DMS114 treated with DMSO at 0.1 percent for 48 hours (cell line): ENCODE data around the gene PABPN1.
A peak's percentile ranks its signal among the peaks of the same experiment; 100 is the strongest.
"Not testable (repeated sequence)": the region's sequence is repeated elsewhere in the genome, so short reads cannot be mapped to it uniquely, and the experiment has no call there.

ENCODE experiments used
- DNase-seq: peaks from one replicate; lab custom pipeline; 2025; ENCODE audit not compliant: unreplicated experiment; lab: John Stamatoyannopoulos, UW

Gene PABPN1

DNA sequence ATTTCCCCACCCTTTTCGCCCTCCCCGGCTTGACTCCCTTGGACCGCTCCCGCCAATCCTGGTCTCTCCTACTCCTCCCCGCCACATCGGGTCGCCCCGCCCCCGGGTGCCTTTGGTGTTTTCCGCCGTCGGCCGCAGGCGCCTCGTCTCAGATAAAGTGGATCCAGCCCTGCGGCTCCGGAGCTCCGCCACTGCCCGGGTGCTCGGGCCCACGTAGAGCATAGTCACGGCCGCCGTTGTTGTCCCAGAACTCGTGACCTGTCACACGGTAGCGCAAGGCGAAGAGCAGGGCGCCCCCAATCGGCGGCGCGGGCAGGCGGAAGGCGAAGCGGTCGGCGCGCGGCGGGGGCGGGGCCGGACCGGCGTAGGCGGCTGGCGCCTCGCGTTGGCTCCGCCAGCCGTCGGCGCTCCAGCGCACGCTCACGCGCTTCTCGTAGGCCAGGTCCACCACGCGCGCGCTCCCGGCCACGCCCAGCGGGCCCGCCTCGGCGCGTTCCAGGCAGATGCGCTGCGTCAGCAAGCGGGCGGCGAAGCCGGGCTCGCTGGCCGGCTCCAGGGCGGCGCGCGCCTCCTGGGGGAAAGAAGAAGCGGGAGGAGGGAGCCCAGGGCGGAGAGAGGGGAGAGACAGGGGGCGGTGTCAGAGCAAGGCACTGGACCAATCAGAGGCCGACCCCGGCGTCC, 19.8 kb upstream of the PABPN1 start:
- DNase-seq, result peak; percentile 89

DNA sequence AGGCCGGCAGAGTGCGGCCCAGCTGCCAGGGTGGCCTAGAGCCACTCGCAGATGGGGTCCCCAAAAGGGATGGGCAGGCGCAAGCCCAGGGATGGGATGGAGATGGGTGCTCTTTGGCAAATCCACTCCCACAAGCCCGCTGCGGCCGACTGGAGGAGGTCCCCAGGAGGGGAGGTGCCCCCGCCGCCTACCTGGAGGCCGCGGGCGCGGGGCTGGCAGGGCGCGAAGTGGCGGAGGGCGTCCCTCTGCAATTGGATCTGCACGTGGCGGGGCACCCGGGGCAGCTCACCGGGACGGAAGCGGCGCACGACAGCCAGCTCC, 19.3 kb upstream of the PABPN1 start:
- DNase-seq, result no peak

DNA sequence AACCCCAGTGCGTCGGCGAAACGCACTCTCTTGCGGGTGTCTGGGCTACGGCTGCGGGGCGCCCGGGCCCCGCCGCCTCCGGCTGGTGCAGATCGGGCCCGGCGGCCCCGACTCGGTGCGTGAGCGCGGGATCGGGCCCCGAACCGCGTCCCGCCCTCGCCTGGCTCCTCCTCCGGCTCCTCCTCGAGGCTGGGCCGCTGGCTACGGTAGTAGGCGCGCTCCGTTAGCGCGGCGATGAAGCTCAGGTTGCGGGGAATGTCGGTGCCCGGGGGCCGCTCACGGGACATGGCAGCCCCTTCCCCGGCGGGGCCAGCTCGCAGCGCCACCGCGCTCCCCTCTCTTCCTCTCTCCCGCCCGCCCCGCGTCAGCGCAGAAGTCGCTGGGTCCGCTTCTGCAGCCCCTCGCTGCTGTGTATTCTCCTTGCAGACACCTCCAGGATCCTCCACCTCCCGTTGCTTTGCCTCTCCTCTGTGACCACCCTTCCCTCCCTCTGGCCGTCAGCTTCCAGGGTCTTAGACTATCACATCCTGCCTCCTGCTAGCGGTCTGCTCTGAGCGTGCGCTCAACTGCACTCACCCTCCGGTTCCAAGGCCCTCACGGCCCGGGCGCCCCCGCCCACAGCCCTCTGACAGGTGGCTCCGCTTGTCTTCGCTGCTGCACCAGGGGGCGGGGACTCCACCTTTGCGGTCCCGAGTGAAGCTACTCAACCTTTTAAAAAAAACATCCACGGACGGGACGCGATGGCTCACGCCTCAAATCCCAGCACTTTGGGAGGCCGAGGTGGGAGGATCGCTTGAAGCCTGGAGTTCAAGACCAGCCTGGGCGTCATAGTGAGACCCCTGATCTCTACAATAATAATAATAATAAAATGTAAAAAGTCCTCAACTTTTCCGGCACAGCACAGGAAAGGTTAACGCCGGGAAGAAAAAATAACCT, 18.7 kb upstream of the PABPN1 start, which contains the start of gene PPP1R3E:
PPP1R3E (minus strand) TSS at position 570 of the 936 bp plus-strand sequence; CDS start at position 287, 283 bp downstream.
- DNase-seq, result no peak

DNA sequence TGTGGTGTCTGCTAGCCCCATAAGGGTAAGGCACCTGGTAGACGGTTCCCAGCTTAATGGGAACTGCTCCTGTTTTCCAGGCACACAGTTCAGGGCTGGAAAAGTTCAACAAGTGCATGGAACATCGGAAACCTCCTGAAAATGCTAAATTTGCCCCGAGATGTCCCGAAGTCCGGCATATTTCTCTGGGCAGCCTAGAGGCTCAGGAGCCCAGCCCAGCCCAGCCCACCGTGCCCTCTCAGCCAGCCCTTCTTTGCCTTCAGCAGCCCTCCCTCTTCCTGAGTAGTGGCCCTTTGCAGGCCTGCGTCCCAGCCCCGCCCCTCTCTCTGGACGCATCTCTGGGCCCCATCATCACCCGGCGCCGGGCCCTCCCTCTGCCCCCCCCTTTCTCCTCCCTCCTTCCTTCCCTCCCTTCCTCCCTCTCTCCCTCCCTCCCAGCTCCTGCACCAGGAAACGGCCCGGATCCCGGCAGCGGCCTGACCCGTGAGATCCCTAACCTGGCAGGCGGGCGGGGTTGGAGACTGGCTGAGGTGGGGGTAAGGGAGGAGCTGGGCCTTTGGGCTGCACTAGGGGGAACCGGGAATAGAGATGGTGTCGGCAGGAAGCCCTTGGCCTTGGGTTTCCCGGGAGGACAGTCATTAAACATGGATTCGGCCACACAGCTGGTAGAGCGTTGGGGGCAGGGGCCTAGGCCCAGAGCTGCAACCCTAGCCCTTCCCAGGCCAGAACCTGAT, 14.7 kb upstream of the PABPN1 start, which contains the start of gene BCL2L2:
BCL2L2 (plus strand) TSS at position 422 of the 734 bp plus-strand sequence. CDS start 935 bp downstream, outside the sequence.
- peak; percentile 79 for DNase-seq

DNA sequence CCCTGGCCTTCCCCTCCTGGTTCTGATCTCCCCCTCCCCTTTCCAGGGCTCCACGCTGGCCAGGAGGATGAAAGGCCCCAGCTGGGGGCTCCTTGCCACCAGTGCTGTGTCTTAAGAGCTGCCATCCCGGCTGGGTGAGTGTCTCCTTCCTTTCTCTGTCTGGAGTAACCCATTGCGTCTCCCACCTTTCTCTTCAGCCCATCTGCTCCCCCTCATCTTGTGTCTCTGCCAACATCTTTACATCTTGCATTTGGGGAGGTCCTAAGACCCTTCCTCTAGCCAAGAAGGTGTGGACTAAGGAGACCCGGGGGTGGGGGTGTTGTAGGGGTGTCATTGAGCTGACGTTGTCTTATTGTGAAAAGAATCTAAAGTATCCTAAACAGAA, 14.1 kb upstream of the PABPN1 start:
- DNase-seq, result no peak

DNA sequence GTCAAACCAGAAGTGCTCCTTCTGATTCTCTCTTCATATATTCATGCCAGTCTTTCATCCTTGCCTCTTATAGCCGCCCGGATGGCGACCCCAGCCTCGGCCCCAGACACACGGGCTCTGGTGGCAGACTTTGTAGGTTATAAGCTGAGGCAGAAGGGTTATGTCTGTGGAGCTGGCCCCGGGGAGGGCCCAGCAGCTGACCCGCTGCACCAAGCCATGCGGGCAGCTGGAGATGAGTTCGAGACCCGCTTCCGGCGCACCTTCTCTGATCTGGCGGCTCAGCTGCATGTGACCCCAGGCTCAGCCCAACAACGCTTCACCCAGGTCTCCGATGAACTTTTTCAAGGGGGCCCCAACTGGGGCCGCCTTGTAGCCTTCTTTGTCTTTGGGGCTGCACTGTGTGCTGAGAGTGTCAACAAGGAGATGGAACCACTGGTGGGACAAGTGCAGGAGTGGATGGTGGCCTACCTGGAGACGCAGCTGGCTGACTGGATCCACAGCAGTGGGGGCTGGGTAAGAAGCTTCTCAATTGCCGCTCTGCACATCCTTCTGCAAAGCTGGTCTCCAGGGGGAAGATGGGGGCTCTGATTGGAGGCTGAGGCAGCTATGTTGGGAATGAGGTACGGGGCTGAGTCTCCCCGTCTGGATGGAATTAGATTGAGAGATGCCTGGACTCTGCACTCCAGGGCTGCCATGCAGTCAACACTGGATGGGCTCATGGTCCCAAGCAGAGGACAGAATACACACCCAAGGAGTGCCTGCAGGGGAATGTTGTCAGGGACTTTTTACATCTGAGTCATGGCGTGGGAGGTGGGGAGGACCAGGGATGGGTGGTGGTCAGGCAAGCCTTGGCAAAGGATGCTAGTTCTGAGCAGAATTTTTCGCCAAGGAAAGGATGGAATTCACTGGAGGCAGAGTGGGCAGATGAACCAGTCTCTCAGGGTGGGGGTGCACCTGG, 13.3 kb upstream of the PABPN1 start:
- DNase-seq, result no peak

DNA sequence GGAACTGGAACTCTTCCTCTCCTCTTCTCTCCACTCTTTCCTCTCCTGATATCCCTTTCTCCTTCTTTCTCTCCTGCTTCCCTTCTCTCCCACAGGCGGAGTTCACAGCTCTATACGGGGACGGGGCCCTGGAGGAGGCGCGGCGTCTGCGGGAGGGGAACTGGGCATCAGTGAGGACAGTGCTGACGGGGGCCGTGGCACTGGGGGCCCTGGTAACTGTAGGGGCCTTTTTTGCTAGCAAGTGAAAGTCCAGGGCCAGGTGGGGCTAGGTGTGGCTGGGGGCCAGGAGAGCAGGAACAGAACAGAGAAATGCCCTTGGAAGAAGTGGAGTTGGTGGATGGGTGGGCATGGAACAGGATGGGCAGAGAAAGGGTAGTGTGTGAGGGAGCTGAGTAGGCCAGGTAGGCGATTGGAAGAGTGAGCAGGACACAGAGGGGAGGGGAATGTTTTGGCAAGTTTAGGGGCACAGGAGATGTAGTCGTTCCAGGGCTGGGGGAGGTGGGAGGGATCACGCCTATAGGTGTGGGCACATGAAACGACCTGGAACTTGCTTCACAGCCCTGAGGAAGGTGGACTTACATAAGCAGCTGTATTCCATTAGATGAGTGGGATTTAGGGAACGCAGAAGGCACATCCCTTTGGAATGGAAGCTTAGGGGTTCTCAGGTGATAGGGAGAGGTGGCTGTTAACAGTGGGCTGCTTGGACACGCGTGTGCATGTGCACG, 12.4 kb upstream of the PABPN1 start:
- DNase-seq, result no peak

DNA sequence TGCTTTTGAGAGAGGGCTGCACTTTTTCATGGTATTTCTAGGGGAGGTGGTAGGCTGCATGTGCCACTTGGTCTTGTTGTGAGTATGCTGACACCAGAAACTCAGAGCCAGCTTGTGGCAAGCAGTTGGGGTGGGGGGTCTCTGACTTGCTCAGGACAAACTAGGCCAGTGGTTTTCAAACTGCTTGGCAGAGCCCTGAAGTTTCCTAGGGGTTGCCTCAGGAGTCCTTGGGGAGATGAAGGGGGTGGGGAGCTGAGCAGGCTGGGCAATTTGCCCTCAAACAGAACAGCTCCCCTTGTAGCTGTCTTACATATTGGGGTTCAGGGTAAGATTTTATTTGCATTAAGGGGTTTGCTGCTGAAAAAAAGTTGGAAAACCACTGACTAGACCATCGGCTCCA, 10.7 kb upstream of the PABPN1 start:
- no peak for DNase-seq

DNA sequence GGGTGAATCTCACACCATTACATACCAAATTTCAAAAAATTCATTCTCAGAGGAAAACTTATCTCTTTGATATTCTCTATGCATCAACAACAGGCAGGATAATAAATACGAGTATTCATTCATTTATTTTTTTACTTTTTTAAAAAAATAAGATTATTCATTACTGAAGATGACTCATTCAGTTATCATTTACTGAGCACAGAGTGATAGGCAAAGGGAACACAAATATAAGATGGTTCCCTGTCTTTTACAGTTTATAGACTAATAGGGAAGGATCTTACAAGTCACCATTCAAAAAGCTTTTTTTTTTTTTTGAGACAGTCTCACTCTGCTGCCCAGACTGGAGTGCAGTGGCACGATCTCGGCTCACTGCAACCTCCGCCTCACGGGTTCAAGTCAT, 5.0 kb upstream of the PABPN1 start:
- no peak for DNase-seq

DNA sequence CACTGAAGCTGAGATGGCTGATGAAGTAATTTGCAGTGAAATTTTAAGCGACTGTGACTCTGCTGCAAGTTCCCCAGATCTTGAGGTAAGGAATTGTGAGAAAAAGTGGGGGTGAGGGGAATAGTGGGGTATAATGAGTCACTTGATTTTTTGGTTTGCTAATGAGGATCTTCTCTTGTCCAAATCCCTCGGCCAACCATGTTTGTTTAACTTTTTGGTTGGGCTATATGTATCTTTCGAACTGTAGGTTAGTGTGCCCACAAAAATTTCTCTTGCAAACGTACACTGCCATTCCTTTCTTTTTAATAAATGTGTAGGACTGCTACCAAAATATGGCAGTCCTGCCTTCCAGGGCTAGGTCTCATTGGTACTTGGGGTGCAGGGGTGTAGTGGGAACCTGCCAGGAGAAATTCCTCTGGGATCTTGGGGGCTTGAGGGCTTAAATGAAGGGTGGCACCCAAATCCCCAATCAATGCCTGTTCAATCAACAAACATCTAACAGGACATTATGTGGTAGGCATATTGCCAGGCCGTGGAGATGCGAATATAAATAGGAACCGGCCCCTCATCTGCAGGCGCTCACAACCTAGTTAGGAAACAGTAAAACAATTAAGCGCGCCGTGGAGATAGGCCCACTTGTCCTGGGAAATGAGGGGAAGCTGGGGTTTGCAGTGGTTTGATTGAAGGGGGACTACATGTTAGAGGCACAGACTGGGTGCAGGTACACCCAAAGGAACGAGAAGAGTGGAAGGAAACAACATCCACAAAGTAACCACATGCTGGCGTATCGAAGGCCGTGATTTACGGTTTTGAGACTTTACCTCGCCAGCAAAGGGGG, 1.3 kb upstream of the PABPN1 start:
- DNase-seq, result no peak

DNA sequence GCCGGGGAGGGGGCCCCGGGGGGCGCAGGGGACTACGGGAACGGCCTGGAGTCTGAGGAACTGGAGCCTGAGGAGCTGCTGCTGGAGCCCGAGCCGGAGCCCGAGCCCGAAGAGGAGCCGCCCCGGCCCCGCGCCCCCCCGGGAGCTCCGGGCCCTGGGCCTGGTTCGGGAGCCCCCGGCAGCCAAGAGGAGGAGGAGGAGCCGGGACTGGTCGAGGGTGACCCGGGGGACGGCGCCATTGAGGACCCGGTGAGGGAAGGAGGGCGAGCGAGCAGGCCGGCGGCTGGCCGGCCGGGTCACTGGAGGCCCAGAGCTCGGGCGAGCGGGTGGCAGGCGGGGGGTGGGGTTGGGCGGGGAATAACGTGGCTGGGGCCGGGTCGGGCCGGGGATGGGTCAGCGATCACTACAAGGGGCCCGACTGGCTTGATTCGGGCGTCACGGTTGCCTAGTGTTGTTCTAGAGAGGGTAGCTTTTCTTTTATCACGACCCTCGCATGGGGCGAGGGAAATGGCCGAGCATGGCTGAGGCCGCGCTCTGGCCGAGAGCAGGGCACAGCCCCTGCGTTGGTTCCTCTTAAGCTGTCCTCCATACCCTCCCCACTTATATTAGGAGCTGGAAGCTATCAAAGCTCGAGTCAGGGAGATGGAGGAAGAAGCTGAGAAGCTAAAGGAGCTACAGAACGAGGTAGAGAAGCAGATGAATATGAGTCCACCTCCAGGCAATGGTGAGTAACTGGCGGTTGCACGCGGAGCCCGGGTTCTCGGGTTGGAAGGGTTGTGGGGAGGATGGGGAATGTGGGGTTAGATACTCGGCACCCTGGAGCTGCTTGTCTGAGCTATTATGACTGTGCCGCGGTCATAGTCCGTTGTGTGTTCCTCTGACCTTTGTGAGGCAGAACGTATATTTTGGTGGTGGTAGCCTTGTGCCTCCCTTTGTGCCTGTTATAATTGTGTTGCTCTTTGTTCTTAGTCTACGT, 603 bp downstream of the PABPN1 start:
- no peak for DNase-seq

DNA sequence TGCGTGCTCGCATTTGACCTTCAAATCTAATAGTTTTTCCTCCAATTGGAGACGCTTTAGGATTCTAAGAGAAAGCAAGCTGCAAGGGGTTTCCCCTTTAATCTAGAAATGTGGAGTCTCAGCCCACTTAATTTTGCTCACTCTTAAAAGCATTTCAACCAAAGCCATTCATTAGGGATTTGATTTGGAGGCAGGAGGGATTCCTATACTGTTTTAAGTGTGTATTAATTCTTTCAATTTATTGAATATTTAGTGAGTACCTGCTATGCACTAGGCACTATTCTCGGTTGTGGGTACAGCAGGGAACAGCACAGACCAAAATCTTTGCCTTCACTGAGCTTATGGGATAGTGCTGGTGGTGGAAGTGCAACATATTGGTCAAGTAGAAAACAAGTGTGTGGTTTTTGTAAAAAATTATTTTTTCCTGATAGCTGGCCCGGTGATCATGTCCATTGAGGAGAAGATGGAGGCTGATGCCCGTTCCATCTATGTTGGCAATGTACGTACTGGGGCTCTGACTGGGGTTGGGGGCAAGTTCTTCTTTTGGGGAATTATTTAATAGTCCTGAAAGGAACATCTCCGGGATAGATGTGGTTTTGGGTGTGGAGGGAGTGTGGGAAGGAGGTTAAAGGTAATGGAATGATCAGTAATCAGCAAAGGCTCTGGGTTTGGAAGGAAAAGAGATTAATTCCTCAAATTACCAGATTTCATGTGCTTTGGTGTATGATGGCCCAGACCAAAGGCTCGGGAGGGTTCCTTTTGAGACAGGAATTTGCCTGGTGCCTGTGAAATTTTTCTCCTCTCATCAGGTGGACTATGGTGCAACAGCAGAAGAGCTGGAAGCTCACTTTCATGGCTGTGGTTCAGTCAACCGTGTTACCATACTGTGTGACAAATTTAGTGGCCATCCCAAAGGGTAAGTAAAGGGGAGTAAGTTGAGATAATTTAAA, 1.6 kb downstream of the PABPN1 start:
- no peak for DNase-seq

DNA sequence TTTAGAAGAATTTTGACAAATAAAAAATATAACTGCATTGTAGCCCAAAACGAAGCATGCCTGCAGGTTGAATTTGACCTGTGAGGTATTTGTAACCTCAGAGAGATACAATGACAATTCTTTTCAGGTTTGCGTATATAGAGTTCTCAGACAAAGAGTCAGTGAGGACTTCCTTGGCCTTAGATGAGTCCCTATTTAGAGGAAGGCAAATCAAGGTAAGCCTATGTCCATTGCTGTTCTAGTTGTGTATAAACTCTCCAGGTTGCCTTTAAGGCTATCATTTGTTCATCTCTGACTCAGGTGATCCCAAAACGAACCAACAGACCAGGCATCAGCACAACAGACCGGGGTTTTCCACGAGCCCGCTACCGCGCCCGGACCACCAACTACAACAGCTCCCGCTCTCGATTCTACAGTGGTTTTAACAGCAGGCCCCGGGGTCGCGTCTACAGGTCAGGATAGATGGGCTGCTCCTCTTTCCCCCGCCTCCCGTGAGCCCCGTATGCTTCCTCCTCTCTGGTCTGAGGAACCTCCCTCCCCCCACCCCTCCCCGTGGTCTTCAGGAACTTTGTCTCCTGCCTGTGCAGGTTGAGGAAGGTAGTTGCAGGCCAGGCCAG, 2.7 kb downstream of the PABPN1 start:
- no peak for DNase-seq

DNA sequence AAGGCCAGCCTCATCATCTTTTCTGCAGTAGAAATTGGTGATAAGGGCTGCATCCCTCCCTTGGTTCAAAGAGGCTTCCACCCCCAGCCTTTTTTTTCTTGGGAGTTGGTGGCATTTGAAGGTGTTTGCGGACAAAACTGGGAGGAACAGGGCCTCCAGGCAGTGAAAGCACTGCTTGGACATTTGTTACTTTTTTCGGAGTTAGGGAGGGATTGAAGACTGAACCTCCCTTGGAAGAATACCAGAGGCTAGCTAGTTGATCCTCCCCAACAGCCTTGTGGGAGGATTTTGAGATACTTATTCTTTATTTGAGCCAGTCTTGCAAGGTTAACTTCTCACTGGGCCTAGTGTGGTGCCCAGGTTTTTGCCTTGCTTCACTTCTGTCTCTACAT, 3.2 kb downstream of the PABPN1 start:
- no peak for DNase-seq

DNA sequence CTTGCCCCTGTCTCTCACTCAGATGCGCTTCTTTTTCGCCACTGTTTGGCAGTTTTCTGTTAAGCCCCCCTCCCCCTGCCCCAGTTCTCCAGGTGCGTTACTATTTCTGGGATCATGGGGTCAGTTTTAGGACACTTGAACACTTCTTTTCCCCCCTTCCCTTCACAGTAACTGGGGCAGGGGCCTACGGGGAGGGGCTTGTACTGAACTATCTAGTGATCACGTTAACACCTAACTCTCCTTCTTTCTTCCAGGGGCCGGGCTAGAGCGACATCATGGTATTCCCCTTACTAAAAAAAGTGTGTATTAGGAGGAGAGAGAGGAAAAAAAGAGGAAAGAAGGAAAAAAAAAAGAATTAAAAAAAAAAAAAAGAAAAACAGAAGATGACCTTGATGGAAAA, 3.7 kb downstream of the PABPN1 start:
- DNase-seq, result no peak

DNA sequence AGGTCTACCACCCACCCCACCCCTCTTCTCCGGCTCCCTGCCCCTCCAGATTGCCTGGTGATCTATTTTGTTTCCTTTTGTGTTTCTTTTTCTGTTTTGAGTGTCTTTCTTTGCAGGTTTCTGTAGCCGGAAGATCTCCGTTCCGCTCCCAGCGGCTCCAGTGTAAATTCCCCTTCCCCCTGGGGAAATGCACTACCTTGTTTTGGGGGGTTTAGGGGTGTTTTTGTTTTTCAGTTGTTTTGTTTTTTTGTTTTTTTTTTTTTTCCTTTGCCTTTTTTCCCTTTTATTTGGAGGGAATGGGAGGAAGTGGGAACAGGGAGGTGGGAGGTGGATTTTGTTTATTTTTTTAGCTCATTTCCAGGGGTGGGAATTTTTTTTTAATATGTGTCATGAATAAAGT, 4.5 kb downstream of the PABPN1 start:
- DNase-seq, result not testable (repeated sequence)
